ENCODE data around the gene CNTNAP4. TPM values are rescaled to one million over a fixed set of nuclear protein-coding genes. Genes with fewer than 3 reads are reported as not detected.

Gene CNTNAP4
- total RNA-seq, 2 donors from 2014 or later, result not detected

DNA sequence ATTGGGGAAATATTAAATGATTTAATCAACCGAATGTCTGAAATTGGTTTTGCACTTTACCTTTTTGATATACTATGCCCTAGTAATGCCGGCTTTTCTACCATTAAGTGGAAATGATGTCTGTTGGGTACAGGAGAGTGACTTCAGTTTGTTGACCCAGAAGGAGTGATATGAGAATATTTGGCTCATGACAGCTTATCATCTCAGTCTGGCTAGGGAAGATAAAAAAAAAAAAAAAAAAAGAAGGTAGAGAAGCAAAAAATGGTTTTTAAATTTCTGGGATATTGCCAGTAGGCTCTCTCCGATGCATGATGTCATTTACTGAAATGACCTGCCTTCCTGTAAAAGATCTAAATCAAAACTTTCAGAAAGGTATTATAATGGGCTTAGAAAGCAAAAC is 69.0 kb downstream of the CNTNAP4 start:
- Histone ChIP-seq H3K36me3 (no peaks in the 10 kb centered on the region), H3K9me3 (no peaks in the 10 kb centered on the region), H3K4me3 (no peak overlapping the region), H3K9ac (ENCODE audit: low read depth in 2 of 2, low read length in 2 of 2) (no peak overlapping the region), H3K4me1 (no peaks in the 10 kb centered on the region), H3K27me3 (no peaks in the 10 kb centered on the region), H3K27ac (no peak overlapping the region)
- intact Hi-C loops (cut with DNase I), result no loop called here
- TF ChIP-seq, protein P1, sequence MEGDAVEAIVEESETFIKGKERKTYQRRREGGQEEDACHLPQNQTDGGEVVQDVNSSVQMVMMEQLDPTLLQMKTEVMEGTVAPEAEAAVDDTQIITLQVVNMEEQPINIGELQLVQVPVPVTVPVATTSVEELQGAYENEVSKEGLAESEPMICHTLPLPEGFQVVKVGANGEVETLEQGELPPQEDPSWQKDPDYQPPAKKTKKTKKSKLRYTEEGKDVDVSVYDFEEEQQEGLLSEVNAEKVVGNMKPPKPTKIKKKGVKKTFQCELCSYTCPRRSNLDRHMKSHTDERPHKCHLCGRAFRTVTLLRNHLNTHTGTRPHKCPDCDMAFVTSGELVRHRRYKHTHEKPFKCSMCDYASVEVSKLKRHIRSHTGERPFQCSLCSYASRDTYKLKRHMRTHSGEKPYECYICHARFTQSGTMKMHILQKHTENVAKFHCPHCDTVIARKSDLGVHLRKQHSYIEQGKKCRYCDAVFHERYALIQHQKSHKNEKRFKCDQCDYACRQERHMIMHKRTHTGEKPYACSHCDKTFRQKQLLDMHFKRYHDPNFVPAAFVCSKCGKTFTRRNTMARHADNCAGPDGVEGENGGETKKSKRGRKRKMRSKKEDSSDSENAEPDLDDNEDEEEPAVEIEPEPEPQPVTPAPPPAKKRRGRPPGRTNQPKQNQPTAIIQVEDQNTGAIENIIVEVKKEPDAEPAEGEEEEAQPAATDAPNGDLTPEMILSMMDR (IDR thresholded peaks at IDR 0.05), result no peak
- DNase-seq, result no peak

DNA sequence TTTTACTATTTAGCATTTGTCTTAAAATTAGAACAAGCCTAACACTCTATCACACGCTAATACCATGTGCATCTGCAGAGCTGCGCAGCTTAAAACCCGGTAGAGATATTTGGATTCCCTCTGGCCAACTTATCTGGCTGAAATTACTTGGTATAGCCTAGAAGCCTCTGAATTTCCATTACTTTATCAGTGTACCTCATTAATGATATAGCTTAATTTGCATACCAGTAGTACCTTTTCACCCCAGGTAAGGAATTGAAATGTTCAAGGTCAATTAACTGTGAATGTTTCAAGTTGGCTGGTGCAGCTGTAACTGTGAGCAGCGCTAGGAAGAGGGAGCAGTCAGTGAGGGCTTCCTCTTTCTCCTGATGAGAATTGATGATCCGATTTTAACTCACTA is 74.2 kb downstream of the CNTNAP4 start:
- H3K4me1 ChIP-seq, result no peaks in the 10 kb centered on the region
- H3K9me3 ChIP-seq, result no peaks in the 10 kb centered on the region
- H3K27me3 ChIP-seq, result no peaks in the 10 kb centered on the region
- H3K4me3 ChIP-seq, result no peak overlapping the region
- intact Hi-C loops (cut with DNase I), result no loop called here
- TF ChIP-seq, protein P1 (IDR thresholded peaks at IDR 0.05), result no peak
- H3K36me3 ChIP-seq, result no peaks in the 10 kb centered on the region
- H3K9ac ChIP-seq (ENCODE audit: low read depth in 2 of 2, low read length in 2 of 2), result no peak overlapping the region
- DNase-seq, result no peak
- no peak overlapping the region for H3K27ac ChIP-seq

DNA sequence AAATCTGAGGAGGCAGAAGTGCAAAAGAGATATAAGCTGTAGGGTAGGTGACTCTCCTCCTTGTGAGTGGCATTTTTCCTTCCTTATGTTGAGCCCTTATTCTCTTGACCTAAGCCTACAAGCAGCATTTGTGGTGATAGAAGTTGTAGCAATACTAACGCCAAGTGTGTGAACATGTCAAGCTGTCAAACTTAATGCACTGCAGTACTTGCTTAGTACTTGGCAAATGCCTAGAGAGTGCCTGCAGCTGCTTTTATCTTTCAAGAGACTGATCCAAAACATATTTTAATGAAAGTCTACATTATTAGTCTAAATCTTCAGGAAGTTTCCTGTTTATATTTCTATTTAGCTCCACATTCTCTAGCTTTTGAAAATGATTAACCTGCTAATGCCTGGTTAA is 83.2 kb downstream of the CNTNAP4 start:
- H3K9me3 ChIP-seq, result no peaks in the 10 kb centered on the region
- no peak overlapping the region for H3K9ac ChIP-seq (ENCODE audit: low read depth in 2 of 2, low read length in 2 of 2)
- intact Hi-C loops (cut with DNase I), result no loop called here
- H3K4me3 ChIP-seq, result no peak overlapping the region
- no peak overlapping the region for H3K27ac ChIP-seq
- no peaks in the 10 kb centered on the region for H3K27me3 ChIP-seq
- no peaks in the 10 kb centered on the region for H3K4me1 ChIP-seq
- DNase-seq, result no peak
- TF ChIP-seq, protein P1 (IDR thresholded peaks at IDR 0.05), result no peak
- H3K36me3 ChIP-seq, result no peaks in the 10 kb centered on the region

DNA sequence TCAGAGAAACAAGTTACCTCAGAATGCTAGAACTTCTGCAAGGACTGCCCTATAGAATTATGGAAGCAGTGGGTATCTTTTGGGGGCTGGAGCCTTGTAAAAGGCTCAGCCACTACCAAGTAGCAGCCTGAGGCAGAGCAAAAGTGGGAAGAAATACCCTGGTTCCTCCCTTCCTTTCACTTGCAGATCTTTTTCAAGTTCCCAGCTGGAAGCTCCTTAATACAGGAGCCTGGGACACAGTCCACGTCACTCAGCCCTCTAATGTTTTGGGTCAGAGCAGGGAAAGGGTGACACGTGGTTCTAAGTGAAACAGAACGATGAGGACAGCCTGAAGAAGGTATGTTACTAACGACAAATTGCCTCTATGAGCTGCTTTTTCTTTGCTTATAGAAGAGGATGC is 93.1 kb downstream of the CNTNAP4 start:
- H3K36me3 ChIP-seq, result no peaks in the 10 kb centered on the region
- intact Hi-C loops (cut with DNase I), result no loop called here
- no peak overlapping the region for H3K9ac ChIP-seq (ENCODE audit: low read depth in 2 of 2, low read length in 2 of 2)
- H3K4me1 ChIP-seq, result no peaks in the 10 kb centered on the region
- H3K27me3 ChIP-seq, result no peaks in the 10 kb centered on the region
- DNase-seq, result no peak
- no peak overlapping the region for H3K27ac ChIP-seq
- TF ChIP-seq, protein P1 (IDR thresholded peaks at IDR 0.05), result no peak
- H3K4me3 ChIP-seq, result no peak overlapping the region
- no peaks in the 10 kb centered on the region for H3K9me3 ChIP-seq

DNA sequence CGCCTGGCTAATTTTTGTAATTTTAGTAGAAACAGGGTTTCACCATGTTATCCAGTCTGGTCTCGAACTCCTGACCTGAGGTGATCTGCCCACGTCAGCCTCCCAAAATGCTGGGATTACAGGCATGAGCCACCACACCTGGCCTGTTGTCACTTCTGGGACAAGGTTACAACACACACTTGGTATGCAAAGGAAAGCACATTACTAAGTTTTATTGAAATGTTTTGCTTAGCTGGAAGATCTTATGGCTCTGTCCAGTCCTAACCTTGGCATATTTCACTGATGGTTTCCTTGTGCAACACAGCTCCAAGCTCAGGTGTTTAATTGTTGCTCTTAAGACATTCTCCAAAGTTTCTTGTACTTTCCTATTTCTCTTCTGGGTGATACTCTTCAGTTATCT is 94.2 kb downstream of the CNTNAP4 start:
- Histone ChIP-seq H3K27ac (no peak overlapping the region), H3K9ac (ENCODE audit: low read depth in 2 of 2, low read length in 2 of 2) (no peak overlapping the region), H3K9me3 (no peaks in the 10 kb centered on the region), H3K36me3 (no peaks in the 10 kb centered on the region), H3K27me3 (no peaks in the 10 kb centered on the region), H3K4me3 (no peak overlapping the region), H3K4me1 (no peaks in the 10 kb centered on the region)
- intact Hi-C loops (cut with DNase I), result no loop called here
- TF ChIP-seq, protein P1 (IDR thresholded peaks at IDR 0.05), result no peak
- no peak for DNase-seq

DNA sequence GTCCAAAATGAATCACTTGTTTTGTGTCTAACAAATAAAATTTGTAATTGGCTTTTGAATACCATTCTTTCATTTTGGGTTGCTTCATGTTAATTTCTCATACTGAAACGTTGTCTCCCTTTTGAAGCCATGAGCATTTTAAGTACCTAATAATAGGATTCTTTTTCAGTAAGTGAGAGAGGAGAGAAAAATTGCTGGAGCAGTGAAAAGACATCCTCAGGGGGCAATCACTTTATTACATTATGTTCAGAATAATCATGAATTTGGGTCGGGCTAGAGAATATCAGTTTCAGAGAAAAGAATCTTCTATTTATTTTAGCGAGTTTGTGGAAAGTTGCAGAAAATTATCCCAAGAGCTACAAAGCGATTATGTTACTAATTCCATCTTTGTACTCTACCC is 96.8 kb downstream of the CNTNAP4 start:
- Histone ChIP-seq H3K36me3 (no peaks in the 10 kb centered on the region), H3K4me1 (no peaks in the 10 kb centered on the region), H3K27me3 (no peaks in the 10 kb centered on the region), H3K27ac (no peak overlapping the region), H3K4me3 (no peak overlapping the region), H3K9ac (ENCODE audit: low read depth in 2 of 2, low read length in 2 of 2) (no peak overlapping the region), H3K9me3 (no peaks in the 10 kb centered on the region)
- intact Hi-C loops (cut with DNase I), result no loop called here
- no peak for DNase-seq
- TF ChIP-seq, protein P1 (IDR thresholded peaks at IDR 0.05), result no peak
